Heart left ventricle (tissue), 13 donors: ENCODE measurements around the gene ROBO1.
"Not testable (repeated sequence)": the region's sequence is repeated elsewhere in the genome, so short reads cannot be mapped to it uniquely, and the experiment has no call there.

Source experiments
- CTCF ChIP-seq, 12 donors: fragments of 200-600 bp; sonication (generic) in 4 of 12; IDR thresholded peaks; one replicate each; pipeline versions ENCODE4 v1.5.0 to v1.8.0; 2018 to 2022; ENCODE audit warnings: antibody characterized with exemption in 12 of 12, mild to moderate bottlenecking in 5 of 12
- POLR2A ChIP-seq, 2 donors: fragments of 450-650 bp; IDR thresholded peaks; one replicate each; pipeline ENCODE4 v1.6.1; 2017; ENCODE audit warnings: antibody characterized with exemption in 2 of 2, mild to moderate bottlenecking in 2 of 2, moderate library complexity in 2 of 2
- donor health status: ischemic (EF 13 %, LVEDD 7.1; RV severe dilation, severe dysfunction).
- donor health status: DM: no; HTN: yes; CAD: no.
- donor health status: DM: no; HTN: no; CAD: no.
- donor health status: ischemic (EF 25% LVEDD 6.9; RV normal size, moderate dysfunction).
- donor health status: ischemic (EF 25% LVEDD 5.7; RV mildly dilated, moderate dysfunction).
- donor health status: ischemic (EF 35%, LVEDD 5.7; RV mildly dilated, moderate dysfunction).
- donor health status: nonischemic (EF 11% LVEDD 7.7; RV severe dilation, severe dysfunction).
- donor health status: DM: yes; HTN: yes; CAD: no.
- donor health status: PGD.
- donor health status: ischemic (EF 29% LVEDD 5.4; RV normal size, mild dysfunction).
- donor health status: nonischemic (EF 23%, LVEDD 6.1; RV moderate dilation, normal function).

- not testable (repeated sequence) for TF ChIP-seq CTCF, POLR2A (IDR thresholded peaks at IDR 0.05)
These were observed 1043.4 kb downstream of the ROBO1 start for GRCh38 chr3:78724364-78724763.
